ELR (cell line): Measurements from ENCODE around the gene TSPAN13.

ENCODE experiments used
- DNase-seq: peaks from one replicate; pipeline ENCODE4 v3.0.0-alpha.2; 2015; ENCODE audit warnings: low read depth

The TSPAN13 gene

DNA sequence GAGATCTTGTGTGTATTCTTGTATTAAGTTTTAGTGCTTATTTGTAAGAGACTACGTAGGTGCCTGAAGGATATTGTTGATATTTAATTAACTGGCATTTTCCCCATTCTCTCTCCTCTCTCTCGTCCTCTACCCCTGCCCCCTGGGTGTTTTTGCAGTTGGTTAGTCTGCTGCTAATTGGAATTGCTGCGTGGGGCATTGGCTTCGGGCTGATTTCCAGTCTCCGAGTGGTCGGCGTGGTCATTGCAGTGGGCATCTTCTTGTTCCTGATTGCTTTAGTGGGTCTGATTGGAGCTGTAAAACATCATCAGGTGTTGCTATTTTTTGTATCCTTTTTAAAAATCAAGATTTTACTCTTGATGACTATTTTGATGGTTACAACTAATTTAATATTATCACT, 22.5 kb downstream of the TSPAN13 start:
- DNase-seq = no peak

DNA sequence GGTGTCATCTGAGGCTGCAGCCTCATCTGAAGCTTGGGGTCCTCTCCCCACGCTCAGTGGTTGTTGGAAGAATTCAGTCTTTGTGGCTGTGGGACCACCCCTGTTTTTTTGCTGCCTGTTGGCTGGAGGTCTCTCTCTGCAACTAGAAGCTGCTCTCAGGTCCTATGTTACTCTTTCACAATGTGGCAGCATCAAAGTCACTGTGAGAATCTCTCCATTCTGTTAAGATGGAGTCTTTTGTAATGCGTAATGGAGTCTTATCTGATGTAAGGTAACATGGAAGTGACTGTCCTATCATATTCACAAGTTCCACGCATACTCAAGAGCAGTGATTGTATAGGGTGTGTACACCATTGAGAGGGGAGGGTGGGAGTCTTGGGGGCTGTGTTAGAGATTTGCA, 24.9 kb downstream of the TSPAN13 start:
- DNase-seq = no peak

DNA sequence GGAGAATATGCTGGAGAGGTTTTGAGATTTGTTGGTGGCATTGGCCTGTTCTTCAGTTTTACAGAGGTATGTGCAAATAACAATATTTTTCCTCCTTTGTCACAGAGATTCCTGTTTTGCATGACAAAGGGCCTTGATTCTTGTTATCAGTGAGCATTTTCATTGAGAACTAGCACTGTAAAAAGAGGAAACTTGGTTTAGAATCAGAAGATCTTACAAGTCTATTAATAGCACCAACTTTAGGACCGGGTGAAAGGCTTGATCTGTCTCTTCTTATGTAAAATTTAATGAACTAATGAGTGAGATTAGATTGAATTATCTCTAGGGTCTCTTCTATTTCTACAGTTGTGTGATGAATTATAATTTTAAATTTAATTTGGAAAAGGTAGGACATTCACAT, 25.5 kb downstream of the TSPAN13 start:
- no peak for DNase-seq

DNA sequence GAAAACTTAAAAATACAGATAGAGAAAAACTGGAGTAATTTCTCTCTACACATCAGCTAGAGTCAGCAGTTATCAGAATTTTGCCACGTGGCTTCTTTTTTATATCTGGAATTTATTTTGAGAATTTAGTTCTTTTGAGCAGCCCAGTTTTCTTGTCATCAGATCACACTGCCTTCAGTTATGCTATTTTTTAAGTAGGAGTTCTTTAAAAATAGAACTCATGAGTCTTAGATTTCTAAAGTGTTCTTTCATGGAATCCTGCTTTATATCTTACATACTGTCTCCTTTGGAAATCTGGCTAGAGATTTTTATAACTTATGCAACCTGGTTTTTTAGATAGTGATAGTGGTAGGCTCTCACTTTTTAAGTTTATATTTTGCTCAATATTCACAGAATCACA, 27.0 kb downstream of the TSPAN13 start:
- DNase-seq = no peak

DNA sequence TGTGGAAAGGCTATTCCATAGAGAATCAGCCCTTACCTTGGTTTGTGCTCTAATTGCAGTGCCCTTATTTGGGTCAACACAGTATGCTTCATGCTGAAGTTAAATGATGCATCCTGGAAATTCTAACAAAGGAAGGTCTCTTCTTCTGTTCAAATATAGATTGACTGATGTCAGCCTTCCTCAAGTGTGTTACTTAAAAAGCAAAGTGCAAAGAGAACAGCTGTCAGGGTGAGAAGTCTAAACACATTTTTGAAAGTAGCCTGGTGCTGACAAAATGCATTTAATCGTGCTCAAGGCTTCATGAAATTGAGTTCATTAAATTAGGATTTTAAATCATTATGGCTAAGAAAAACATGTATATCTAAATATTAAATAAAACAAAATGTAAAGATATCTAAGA, 31.8 kb downstream of the TSPAN13 start:
- DNase-seq = no peak

DNA sequence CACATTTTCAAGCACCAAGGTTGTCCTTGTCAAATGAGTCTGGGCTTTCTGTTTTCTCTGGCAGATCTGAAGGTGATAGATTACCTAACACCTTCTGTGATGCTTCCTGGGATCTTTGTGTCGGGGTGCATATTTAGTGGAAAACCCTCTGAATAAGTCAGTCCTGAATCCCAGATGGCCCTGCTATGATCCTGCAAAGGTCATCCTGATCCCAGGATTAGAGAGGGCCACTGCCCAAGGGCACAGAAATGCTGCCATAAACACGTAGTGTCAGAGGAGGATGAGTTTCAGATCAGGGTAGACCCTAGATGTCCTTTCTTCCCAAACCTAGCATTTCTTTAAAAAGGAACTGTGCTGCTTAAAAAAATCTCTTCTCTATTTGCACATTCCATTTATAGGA, 32.3 kb downstream of the TSPAN13 start:
- no peak for DNase-seq

DNA sequence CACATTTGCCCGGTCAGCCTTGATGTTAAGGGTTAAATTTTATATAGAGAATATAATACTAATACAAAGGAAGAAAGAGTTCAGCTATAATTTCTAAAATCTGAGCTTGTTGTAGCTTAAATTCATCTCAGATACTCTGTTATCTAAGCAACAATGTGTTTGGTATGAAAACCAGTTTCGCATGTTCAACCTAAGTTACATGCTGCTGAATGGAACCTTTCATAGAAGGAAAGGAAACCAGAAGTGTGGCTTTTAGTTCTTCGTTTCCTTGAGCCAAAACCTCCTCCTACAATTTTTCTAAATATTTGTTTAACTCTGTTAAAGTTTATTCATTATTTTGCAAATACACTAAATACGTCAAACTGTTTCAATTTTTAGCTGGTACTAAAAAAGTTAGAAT, 32.7 kb downstream of the TSPAN13 start:
- DNase-seq = no peak

DNA sequence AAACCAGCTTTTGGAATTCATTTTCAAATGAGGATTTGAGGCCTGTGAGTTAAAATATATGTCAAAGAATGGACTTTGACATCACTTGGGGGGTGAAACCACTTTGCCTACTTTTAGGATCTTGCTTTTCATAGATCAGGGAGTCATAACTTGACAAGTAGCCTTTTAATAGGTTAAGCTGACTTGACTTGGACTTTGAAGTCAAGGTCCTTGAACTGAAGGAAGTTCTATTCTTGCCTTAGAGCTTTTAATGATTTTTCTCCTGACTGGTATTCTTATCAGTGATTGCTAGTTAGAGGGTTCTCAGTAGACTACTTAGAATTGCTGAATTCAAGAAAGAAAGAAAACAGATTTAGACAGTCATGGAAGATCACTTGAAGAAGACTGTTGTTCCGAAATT, 33.6 kb downstream of the TSPAN13 start:
- DNase-seq = no peak

DNA sequence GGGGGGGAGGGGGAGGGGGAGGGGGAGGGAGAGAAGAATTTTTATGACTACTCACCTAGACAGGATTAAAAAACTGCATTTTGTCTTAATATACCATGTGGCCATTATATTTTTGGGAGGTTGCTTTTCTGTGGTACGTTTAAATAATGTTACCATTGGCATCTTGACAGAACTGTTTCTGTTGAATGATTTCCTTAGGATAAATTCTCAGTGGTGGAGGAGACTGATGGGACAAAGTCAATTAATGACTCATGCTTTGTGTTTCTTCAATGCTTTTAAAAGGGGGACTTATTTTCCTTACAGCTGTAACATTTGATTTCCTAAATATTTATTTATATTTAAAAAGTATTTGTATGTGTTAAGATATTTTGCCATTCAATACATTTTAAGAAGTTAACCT, 37.5 kb downstream of the TSPAN13 start:
- no peak for DNase-seq

DNA sequence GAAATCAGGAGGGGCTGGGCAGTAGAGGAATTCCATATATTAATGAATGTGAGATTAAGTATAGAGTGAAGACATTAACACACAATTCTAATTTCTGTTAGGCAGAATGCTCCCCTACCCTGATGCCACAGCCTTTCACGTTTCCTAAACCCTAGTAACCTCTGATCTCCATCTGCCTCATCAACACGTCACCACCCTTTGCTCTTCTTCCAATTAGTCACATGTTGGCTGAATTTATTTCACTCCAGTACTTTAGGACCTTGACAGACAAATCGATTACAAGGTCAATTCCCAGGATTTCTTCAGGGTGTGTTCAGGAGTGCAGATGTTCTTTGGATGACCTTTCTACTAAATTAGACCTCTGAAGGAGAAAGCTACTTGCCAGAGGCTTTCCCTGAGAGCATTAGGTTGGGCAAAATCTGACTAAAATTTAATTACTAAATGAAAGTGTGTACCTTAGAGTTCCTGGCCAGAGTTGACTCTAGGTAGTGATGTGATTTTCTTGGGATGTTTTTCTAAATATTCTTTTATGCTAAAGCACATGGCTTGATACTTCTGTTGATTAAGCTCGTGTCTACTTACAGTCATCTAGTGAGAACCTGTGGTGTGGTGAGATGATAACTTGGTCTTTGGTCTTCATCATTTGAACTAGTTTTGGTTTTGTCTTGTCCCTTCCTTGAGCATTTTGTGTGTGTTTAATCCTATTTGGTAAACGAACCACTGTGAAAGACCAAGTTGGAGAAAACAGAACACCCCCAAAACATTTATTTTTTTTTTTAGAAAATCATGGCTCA, 38.5 kb downstream of the TSPAN13 start:
- DNase-seq = peak; percentile 13

DNA sequence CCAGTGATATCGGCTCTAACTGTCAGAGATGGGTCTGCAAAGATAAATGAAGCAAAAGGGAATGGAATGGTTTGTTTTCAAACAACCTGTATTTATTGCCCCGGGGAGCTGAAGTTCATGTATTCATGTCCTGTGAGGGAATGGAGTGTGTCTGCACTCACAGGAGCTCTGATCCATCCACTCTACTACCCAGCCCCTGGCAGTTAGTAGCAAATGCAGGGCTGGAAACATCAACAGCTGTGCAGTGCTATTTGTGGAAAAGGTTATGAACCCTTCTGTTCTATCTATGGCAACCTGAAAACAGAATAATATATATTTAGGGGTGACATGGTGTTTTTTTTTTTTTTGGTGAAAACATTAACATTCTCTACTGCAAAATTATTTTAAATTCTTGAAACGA, 41.4 kb downstream of the TSPAN13 start:
- no peak for DNase-seq

DNA sequence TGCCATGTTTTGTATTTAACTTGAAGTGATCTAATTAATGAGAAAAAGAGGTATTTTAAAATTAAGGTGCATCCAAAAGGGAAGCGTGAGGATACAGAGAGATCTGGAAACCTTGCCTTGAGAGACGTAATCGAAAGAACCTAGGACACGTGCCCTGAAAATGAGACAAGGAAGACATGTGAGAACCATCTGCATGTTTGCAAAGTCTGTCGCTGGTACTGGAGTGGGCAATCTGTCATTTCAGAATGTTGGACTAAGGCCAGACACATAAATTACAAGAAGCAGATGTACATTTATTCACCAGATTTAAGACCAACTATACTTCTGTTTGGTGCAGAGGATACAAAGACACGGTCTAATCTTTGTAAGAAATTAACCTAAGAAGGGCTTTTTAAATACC, 42.1 kb downstream of the TSPAN13 start:
- DNase-seq = no peak

DNA sequence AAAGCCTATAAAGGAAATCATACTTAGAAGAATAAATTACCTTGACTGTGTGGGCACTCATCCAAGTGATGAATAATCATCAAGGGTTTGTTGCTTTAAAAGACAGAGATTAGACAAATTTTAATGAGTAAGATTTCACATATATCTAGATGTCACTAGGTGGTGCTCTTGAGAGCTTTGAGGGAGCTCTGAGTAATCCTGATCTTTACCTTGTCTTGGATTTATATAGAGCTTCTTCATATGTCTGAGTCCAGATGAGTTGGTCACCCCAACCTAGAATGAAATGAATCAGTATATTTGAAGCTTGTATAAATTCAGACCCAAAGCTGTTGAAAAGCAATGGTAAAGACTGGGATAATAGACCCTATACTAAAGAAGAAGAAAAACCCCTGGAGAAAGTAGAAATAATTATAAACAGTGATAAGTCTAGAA, 47.6 kb downstream of the TSPAN13 start:
- DNase-seq = peak; percentile 95

DNA sequence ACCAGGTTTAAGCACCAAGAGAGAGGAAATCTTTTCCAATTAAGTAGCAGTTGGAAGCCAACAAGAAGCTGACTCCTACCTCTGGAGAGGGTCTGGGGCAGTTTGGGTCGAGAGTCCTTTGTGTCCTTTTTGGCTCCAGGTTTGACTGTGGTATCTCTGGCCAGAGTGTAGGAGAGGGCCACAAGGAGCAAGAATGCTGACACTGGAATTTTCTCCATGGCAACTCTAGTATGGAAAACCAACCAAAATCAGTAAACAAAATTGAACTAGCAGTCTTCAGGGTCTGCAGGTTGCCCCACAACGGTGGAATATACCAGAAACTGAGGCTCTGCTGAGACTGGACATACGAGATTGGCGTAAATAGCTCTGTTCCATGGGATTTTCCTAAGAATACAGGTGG, 48.0 kb downstream of the TSPAN13 start:
- no peak for DNase-seq

DNA sequence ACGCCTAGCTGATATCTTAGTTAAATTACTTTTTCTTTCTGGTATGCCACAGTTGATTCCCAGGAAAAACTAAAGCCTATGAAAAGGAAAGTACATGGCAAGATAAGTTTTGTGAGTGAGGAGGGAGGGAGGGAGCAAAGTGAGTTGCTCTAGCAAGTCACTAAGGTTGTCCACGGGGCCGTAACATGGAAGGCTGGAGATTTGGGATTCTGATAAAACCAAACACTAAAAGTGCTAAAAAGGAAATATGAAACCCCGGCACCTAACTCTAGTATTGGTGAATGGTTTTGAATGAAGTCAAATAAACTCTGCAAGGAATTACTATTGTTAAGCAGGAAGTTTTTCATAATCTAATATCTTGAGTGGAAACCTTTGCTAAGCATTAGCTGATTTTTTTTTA, 49.6 kb downstream of the TSPAN13 start:
- DNase-seq = no peak

DNA sequence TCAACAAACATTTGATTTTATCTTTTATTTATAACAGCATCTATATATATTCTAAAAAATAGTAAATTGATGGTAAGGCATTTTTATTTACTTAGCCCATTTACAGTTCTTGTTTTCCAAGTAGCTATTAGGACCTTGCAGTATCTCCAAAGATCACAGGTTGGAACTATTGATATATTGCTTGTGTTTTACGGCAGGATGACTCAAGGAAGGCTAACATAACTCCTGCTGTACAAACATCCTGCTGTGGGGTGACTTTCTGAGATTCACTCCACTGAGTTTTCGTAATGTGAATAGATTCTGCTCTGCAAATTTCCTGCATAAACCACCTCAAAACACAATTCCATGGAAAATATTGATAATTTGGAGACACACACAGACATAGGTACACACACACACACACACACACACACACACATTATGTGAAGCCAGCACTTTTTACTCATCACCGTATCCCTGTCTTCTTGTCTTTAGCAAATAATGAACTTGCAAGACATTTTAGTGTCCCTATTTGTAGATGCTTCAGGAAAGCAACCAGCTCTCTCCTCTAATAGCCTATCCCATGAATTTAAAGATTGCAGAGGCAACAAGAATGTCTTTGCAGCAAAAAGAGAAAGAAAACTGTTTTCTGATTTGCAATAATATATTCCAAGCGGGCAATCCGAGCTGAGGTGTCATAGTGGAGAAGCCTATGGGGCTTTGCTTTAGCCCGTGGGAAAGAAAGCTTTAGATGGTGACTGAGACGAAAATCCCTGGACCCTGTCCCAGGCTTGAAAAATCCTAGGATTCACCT, 50.5 kb downstream of the TSPAN13 start:
- peak; percentile 50 for DNase-seq

DNA sequence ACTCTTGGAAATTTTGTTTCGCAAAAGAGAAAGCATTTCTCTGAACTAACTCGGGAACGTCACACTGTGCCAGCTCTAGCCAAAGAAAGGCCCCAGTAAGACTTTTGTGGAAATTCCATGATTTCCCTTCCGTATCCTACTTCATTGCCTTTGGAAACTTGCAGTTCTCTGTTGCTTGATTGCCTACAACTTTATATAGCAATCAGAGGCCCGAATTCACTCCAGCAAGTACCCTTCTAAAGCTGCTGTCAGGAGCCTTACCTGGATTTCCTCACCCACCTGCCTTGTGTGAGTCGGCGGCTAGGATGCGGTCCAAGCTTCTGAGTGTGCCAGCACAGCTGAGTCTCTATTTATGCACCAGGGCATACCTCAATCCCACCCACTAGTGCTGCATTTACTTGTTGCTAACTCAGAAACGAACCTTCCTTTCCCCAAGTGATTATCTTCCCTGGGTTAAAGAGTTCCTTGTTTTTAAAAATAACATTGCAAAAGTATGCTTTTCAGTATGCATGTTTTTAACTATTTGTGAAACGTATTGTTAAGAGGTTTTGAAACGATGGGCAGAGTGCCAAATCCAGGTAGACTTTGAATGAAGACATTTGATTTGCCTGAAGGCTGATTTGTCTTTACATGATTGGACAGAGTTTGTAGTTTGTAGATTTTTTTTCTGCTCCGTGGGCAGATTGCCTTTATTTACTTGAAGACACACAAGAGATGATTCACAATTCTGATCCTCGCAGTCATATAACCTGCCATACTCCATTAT, 51.3 kb downstream of the TSPAN13 start, which contains the start of gene AGR2:
AGR2 (minus strand) TSS at position 326 of the 766 bp plus-strand sequence. CDS start 3,203 bp downstream, outside the sequence.
- DNase-seq = no peak

DNA sequence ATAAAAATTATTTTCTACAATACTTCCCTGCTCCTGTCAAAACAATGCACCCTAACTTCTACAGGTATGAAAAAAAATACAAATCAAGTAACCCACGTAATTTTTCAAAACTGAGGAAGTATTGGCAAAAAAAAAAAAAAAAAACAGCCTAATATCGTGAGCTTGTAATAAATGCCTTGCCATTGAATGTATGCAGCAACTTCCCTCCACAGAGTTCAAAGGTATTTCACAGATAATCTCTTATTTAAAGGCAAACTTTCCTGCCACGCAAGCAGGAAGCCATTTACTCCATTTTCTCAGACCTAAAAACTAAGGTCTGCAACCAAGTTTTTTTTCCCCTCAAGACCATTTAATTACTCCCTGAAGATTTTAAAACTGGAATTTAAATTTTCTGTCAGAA, 51.9 kb downstream of the TSPAN13 start:
- no peak for DNase-seq

DNA sequence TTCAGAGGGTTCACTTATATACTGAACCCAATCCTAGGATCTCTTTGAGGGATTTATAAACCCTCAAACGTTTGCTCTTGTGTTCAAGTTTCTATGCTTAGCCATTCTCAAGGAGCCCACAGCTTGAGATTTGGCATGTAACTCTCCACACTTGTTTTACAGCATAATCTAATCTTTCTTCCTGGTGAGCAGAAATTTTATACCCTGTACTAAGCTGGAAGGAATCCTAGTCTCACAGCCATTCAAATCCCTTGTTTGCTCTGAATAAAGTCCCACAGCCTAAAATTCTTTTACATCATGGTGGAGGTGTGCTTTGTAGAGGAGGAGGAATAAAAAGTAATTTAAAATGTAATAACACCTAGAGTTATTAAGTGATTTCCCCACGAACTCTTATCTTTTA, 56.6 kb downstream of the TSPAN13 start:
- DNase-seq = no peak

DNA sequence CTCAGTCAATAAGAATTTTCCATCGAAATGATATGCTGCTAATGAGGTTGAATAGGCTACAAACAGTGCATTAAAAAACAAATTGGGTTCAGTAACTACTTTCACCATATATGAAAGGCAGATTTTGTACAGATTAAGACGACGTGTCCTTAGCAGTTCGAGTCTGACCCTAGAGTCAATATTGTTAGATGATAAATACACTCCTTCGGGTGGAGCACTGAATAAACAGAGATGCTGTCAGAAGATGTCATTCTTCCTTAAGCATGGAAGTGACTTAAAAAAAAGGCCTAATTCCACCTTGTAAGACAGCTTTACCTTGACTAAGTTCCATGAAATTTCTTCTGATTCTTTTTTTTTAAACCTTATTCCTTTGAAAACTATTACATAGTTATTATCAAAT, 57.0 kb downstream of the TSPAN13 start:
- DNase-seq = no peak

DNA sequence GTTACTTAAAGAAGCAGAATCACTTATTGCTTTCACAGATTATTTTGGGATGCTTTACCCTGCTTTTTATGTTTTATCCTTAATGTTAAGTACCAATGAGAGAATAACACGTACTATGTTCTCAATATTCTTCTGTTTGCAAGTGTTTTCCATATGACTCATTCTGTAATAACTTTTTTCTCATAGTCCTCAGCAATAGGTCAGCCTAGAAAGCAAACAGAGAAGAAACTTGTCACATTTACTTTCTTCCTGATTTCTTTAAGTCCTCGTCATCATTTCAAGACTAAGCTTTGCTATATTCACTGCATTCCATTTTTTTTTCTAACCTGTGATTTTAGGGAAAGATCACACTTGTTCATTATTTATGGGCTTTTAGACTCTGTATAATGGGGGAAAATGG, 58.0 kb downstream of the TSPAN13 start:
- DNase-seq = peak; percentile 69

DNA sequence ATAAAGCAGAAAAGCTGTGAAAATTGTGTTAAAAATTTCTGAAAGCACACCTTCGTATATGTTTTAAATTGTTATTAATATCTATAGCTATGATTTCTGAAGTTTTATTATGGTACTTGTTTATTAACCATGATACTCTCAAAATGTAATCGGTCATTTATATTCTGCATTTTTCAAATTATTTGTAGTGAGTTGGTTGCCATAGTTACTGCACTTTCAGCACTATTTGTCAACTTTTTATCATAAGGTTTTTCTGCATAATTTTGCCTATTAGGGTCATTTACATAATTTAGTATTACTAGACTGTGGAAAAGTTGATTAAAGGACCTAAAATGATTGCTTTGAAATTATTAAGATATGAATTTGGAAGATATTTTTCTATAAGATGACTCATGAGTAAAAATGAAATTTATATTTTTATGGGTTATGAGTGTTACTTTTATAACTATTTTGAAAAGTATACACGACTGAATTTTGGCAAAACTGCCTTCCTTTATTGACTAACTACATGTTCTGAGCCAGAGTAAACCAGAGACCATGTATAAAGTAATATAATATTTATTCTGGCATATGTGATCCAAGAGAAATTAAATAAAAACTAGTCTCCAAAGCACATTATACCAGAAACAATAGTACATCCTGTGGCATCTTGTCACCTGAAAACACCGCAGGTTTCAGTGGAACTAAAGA, 59.1 kb downstream of the TSPAN13 start:
- no peak for DNase-seq
